Measurements from ENCODE around the gene ZCCHC2. TPM values are rescaled to one million over a fixed set of nuclear protein-coding genes. Genes with fewer than 3 reads are reported as not detected.

Gene ZCCHC2
- total and polyA plus RNA-seq, 4 donors, result 7.1 to 25.4 (median 10.8) TPM

DNA sequence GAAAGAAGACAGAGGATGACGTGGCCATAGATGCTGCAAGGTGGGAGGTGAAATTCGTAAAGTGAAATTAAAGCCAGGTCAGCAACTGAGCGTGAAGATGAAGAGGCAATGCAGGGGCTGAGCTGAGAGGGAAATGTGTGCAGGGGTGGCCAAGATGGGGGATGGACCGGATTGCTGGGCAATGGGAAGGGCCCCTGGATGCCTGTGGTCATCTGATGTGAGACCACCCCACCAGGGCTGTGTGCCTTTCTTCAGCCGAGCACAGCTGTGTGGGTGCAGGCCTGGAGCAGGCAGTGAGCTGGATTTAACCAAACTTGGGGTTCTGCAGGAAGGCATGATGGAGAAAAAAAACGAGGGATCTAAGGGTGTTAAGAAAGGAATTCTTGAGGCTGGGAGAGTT lies 80.4 kb downstream of the ZCCHC2 start:
- no peaks in the 10 kb centered on the region for H3K27me3 ChIP-seq (ENCODE audit: control insufficient read depth in 4 of 4, insufficient read depth in 4 of 4, low read length in 3 of 4)
- 86% methylated on average over 6 of the region's 6 CpGs for WGBS
- DNase-seq (ENCODE audit: low spot score), result no peak

DNA sequence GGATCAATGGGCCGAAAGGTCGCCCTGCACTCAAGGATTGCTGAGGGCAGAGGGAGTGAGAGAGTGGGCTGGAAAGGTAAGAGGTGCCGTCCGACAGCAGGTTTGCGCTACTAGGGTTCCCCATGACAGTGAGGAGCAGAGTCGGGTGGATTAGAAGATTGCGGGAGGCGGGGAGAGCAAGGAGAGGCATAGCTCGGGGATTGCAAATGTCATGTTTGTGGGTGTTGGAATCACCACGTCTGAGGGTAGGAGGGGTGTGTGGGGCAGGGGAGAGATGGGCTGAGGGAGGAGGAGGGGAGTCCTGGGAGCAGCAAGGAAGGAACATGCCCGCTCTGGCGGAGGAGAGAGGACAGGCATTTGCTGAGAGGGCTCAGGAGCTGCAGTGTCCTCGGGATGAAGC lies 81.2 kb downstream of the ZCCHC2 start:
- Histone ChIP-seq H3K27ac (ENCODE audit: low read depth in 1 of 2, low read length in 2 of 2) (no peak overlapping the region), H3K27me3 (ENCODE audit: control insufficient read depth in 4 of 4, insufficient read depth in 4 of 4, low read length in 3 of 4) (no peaks in the 10 kb centered on the region), H3K36me3 (ENCODE audit: control insufficient read depth in 4 of 4, insufficient read depth in 3 of 4, low read depth in 1 of 4, low read length in 3 of 4) (no peaks in the 10 kb centered on the region), H3K4me3 (ENCODE audit: low read depth in 1 of 3, low read length in 3 of 3) (no peak overlapping the region), H3K4me1 (ENCODE audit: control insufficient read depth in 4 of 4, insufficient read depth in 4 of 4, low read length in 3 of 4) (no peaks in the 10 kb centered on the region), H3K9me3 (ENCODE audit: control insufficient read depth in 4 of 4, low read length in 3 of 4) (no peaks in the 10 kb centered on the region), H3K9ac (ENCODE audit: low read depth in 1 of 2, low read length in 2 of 2) (no peak overlapping the region)
- no peak for DNase-seq (ENCODE audit: low spot score)
- TF ChIP-seq FOXA2 (IDR thresholded peaks at IDR 0.05) (no peak), SP1 (IDR thresholded peaks at IDR 0.05) (no peak), RAD21 (IDR thresholded peaks at IDR 0.05) (no peak), RXRA (IDR thresholded peaks at IDR 0.05) (no peak)
- TF ChIP-seq, protein P1, sequence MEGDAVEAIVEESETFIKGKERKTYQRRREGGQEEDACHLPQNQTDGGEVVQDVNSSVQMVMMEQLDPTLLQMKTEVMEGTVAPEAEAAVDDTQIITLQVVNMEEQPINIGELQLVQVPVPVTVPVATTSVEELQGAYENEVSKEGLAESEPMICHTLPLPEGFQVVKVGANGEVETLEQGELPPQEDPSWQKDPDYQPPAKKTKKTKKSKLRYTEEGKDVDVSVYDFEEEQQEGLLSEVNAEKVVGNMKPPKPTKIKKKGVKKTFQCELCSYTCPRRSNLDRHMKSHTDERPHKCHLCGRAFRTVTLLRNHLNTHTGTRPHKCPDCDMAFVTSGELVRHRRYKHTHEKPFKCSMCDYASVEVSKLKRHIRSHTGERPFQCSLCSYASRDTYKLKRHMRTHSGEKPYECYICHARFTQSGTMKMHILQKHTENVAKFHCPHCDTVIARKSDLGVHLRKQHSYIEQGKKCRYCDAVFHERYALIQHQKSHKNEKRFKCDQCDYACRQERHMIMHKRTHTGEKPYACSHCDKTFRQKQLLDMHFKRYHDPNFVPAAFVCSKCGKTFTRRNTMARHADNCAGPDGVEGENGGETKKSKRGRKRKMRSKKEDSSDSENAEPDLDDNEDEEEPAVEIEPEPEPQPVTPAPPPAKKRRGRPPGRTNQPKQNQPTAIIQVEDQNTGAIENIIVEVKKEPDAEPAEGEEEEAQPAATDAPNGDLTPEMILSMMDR (IDR thresholded peaks at IDR 0.05; ENCODE audit: low read depth, low read length, missing input control), result no peak
- TF ChIP-seq, protein P2, sequence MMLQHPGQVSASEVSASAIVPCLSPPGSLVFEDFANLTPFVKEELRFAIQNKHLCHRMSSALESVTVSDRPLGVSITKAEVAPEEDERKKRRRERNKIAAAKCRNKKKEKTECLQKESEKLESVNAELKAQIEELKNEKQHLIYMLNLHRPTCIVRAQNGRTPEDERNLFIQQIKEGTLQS (IDR thresholded peaks at IDR 0.05), result no peak
- WGBS, result 80% methylated on average over 13 of the region's 13 CpGs

More for the DNA sequence above, 80.4 kb downstream of the ZCCHC2 start:
- H3K9me3 ChIP-seq (ENCODE audit: control insufficient read depth in 4 of 4, low read length in 3 of 4), result no peaks in the 10 kb centered on the region
- no peak overlapping the region for H3K9ac ChIP-seq (ENCODE audit: low read depth in 1 of 2, low read length in 2 of 2)
- H3K4me3 ChIP-seq (ENCODE audit: low read depth in 1 of 3, low read length in 3 of 3), result no peak overlapping the region
- peaks cover 0 to under 1% (median 0%) of the 10 kb centered on the region in 4 donors for H3K36me3 ChIP-seq (ENCODE audit: control insufficient read depth in 4 of 4, insufficient read depth in 3 of 4, low read depth in 1 of 4, low read length in 3 of 4)
- TF ChIP-seq FOXA2 (IDR thresholded peaks at IDR 0.05) (no peak), HNF4A (conservative IDR thresholded peaks at IDR 0.05) (no peak), HNF4G (IDR thresholded peaks at IDR 0.05) (no peak), RXRA (IDR thresholded peaks at IDR 0.05) (no peak), EGR1 (IDR thresholded peaks at IDR 0.05; ENCODE audit: low read depth in 2 of 2) (no peak), FOXA1 (IDR thresholded peaks at IDR 0.05) (no peak), RAD21 (IDR thresholded peaks at IDR 0.05) (no peak), SP1 (IDR thresholded peaks at IDR 0.05) (no peak), JUND (IDR thresholded peaks at IDR 0.05) (no peak), NR2F2 (IDR thresholded peaks at IDR 0.05) (no peak), TAF1 (conservative IDR thresholded peaks at IDR 0.05) (no peak)
- TF ChIP-seq, protein P3, sequence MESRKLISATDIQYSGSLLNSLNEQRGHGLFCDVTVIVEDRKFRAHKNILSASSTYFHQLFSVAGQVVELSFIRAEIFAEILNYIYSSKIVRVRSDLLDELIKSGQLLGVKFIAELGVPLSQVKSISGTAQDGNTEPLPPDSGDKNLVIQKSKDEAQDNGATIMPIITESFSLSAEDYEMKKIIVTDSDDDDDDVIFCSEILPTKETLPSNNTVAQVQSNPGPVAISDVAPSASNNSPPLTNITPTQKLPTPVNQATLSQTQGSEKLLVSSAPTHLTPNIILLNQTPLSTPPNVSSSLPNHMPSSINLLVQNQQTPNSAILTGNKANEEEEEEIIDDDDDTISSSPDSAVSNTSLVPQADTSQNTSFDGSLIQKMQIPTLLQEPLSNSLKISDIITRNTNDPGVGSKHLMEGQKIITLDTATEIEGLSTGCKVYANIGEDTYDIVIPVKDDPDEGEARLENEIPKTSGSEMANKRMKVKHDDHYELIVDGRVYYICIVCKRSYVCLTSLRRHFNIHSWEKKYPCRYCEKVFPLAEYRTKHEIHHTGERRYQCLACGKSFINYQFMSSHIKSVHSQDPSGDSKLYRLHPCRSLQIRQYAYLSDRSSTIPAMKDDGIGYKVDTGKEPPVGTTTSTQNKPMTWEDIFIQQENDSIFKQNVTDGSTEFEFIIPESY (IDR thresholded peaks at IDR 0.05), result no peak
- TF ChIP-seq, protein P4, sequence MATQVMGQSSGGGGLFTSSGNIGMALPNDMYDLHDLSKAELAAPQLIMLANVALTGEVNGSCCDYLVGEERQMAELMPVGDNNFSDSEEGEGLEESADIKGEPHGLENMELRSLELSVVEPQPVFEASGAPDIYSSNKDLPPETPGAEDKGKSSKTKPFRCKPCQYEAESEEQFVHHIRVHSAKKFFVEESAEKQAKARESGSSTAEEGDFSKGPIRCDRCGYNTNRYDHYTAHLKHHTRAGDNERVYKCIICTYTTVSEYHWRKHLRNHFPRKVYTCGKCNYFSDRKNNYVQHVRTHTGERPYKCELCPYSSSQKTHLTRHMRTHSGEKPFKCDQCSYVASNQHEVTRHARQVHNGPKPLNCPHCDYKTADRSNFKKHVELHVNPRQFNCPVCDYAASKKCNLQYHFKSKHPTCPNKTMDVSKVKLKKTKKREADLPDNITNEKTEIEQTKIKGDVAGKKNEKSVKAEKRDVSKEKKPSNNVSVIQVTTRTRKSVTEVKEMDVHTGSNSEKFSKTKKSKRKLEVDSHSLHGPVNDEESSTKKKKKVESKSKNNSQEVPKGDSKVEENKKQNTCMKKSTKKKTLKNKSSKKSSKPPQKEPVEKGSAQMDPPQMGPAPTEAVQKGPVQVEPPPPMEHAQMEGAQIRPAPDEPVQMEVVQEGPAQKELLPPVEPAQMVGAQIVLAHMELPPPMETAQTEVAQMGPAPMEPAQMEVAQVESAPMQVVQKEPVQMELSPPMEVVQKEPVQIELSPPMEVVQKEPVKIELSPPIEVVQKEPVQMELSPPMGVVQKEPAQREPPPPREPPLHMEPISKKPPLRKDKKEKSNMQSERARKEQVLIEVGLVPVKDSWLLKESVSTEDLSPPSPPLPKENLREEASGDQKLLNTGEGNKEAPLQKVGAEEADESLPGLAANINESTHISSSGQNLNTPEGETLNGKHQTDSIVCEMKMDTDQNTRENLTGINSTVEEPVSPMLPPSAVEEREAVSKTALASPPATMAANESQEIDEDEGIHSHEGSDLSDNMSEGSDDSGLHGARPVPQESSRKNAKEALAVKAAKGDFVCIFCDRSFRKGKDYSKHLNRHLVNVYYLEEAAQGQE (IDR thresholded peaks at IDR 0.05), result no peak
- TF ChIP-seq, protein P5, sequence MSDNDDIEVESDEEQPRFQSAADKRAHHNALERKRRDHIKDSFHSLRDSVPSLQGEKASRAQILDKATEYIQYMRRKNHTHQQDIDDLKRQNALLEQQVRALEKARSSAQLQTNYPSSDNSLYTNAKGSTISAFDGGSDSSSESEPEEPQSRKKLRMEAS (IDR thresholded peaks at IDR 0.05), result no peak
- TF ChIP-seq, protein P1 (IDR thresholded peaks at IDR 0.05; ENCODE audit: low read depth, low read length, missing input control), result no peak
- TF ChIP-seq, protein P2 (IDR thresholded peaks at IDR 0.05), result no peak
- H3K4me1 ChIP-seq (ENCODE audit: control insufficient read depth in 4 of 4, insufficient read depth in 4 of 4, low read length in 3 of 4), result no peaks in the 10 kb centered on the region
- no peak overlapping the region for H3K27ac ChIP-seq (ENCODE audit: low read depth in 1 of 2, low read length in 2 of 2)

All from liver (tissue), 9 donors.